Amniotic stem cell (primary cell): Measurements from ENCODE around the gene VTI1A.
"Not testable (repeated sequence)": the region's sequence is repeated elsewhere in the genome, so short reads cannot be mapped to it uniquely, and the experiment has no call there.

ENCODE experiments used
- DNase-seq: peaks from one replicate; lab custom pipeline; 2025; lab: John Stamatoyannopoulos, UW

Gene VTI1A

DNA sequence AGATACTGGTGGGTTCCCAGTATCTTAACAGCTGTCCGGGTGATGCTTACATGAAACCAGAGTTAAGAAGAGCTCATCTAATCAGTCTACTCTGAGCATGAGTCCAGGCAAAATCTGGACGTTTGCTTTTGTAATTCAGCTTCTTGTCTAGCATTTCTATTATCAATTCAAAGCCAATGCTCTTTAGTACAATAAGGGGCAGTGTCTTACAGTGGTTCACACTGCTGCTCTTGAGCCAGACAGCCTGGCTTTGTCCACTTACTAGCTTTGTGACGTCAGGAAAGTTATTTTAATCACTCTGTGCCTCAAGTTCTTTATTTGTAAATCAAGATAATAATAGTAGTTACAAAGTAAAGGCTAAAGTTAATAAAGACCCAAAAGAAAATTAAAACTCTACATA is 275.7 kb downstream of the VTI1A start:
- no peak for DNase-seq

DNA sequence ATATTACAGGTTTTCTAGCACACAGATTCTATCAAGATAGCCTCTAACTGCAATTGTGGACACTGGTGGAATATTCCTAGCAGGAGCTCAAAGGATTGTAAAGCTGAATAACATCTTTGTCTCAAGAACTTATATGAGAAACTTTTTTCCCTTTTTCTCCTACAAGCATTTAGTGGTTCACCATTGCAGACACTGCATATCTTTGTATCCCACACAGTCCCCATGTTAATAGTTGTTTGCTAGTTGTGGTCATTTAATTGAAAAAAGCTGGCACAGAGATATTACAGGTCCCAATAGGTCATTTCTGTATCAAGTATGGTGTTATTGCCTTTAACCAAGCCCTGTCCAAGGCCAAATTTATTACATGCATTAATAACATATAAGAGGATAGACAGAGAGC is 276.9 kb downstream of the VTI1A start:
- no peak for DNase-seq

DNA sequence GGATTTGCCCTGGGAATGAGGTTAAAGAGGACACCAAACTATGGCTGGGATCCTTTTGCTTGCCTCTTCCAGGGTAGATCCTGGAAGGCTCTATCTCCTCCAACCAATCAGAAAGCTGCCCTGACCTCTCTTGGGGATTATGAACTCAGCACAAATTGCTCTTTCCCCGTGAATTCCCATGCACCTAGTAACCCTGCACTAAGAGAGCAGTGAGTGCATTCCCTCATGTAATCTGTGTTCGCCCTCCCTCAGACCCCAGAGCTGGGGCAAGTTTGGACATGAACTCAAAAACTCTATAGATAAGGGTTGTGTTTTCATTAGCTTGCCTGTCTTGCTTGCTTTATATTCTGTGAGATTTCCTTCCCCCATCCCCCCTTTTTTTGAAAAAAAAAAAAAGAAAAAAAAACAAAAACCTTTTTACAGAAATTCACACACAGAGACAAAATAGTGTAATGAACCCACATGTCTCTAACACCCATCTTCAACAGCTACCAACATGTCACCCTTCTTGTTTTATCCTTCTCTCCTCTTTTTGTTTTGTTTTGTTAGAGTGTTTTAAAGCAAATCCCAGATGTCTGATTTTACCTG is 277.5 kb downstream of the VTI1A start:
- DNase-seq: no peak

DNA sequence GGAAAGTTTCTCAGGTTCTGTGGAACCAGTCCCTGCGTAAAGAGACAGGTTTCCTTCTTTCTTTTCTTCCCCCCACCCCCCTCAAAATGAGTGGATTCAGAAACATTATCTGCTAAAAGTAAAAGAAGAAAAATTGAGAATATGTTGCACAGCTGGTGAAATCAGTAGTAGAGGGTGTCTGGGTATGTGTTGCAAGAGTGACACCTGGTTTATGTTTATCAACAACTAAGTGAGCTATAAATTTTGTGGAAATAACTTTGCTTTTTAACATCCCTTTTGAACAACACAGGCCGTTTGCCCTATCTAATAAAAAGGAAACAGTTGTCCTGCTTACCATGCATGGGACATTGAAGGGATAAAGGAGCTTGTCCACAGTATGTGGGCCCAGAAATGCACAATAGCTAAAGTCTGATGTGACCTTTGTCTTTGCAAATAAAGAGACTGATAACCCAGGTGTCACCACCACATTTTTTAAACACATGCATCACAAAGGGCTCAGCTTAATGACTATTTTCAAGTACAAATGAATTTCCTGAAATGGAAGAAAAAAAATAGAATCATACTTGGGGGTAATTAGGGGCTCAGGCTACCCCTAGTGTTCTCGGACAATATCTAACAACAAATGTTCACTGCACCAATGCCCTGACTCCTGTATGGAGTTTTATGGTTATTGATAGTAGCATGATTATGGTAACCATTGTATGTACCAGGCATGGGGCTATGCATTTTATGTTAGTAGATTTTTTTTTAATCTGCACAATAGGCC is 281.3 kb downstream of the VTI1A start:
- DNase-seq: no peak

DNA sequence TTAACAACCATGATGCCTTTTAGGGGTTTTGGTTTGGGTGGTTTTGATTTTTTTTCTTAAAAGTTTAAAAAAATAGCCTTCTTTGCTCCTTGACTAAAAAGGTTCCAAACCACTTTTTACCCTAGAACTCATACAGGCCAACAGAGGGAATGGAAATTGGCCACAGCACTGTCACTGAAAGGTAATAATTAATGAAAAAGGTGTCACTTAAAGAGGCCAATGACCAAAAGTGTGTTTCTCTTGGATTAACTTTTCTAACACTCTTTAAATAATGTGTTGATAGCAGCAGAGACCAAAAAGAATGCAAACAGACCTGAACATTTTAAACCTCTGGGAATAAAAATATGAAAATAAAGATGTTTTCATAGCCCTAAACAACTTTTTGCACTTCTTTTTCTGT is 282.0 kb downstream of the VTI1A start:
- no peak for DNase-seq

DNA sequence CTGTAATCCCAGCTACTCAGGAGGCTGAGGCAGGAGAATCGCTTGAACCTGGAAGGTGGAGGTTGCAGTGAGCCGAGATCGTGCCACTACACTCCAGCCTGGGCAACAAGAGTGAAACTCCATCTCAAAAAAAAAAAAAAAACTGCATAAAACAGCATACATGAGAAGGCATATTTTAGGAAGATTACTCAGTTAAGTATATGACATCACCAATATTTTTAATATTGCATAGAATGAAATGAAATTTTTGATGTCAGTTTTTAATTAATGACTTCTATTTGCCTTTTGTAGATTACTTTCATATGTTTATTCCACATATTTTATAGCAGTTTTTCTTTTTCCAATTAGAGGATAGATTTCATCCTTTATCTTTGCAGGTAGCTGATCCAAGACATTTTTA is 284.4 kb downstream of the VTI1A start:
- DNase-seq: not testable (repeated sequence)

DNA sequence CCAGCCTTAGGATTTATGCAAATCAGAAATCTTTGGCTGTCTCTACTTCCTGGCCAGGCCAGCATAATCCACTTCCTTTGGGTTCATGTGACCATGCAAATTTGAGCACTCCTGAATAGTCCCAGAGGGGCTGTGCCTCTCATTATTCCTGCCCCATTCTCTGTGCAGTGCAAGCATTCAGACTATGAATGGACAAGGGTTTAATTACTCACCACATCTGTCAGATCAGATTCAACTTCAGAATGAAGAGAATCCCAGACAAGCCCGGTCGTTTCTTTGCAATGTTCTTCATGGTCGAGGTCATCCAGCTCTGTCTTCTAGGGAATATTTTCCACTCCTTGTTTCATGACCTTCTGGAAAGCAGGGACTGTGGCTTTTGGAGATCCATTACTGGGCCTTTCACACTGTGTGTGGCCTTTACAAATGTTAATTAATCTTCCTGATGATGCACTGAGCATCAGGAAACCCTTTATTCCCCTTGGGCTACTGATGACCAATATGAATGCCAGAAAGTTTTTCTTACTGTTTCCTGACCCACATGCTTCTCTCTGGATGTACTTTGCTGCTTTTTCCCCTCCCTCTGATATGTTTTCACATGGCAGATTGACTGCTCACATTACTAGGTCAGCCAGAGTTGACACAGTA is 285.4 kb downstream of the VTI1A start:
- no peak for DNase-seq

DNA sequence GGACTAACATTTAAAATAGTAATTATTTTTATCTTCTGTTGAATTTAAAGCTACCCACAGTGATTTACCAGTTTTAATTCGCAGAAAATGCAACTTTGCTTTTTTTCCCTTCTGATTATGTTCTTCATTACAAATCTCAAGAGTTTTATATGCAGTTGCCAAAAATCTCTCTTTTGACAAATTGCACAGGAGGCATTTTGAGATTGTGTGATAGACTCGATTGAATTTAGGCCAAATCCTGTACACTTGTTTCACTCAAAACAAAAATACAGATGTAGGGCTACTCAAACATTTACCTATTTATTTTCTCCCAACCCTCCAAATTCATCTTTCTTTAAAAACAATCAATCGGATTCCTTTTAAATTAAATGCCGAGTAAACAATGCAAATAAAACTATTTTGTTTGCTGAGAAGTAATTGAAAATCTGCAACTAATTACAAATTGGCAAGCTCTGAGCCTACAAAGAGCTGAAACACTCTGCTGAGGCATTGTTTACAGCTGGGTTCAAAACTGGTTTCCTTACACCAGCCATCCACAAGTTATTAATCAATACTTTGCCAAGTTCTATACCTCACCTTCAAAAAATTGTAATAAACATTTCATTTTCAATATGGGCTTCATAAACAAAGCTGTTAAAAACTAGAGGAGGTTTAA is 288.2 kb downstream of the VTI1A start:
- DNase-seq: no peak

DNA sequence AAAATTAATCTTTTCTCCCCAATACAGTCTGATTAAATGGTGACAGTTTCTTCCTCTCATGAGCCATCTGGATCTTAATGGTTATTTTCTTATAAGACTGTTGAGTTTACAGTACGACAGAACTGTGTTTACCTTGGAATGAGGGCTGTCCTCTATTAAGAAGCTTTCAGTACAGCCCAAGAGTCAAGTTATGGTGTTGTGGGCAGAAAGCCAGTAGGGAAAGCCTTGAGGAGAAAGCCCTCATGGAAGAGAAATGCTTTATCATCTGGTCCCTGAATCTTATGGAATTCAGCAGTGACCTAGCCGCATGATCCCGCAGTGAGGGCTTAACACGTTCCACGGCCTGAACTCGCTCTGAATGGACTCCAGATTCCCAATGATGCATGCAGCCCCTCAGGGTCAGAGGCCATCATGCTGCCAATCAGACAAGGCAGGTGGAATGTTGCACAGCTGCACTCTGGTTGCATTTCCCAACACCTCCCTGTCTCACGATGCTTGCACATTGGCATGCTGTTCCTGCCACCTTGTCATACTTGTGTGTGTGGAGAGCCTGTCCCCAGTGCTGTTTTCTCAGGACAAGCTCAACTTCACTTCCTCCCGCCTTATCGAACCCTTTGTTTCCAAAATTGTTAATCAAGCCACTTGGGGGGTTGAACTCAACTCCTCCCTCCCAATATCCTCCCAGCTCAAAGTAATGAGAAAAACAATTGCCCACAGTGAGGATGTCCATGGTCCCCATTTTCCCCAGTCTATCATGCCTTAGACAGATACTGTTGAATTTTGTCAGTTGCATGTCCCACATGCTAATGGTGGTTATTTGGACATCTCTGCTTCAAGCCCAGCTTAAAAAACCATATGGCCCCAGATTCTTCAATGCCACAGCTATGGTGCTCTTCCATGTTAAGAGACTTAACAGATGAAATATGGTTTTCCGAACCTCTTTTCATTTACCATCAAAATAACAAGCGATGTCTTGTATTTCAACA is 291.9 kb downstream of the VTI1A start:
- DNase-seq: no peak

DNA sequence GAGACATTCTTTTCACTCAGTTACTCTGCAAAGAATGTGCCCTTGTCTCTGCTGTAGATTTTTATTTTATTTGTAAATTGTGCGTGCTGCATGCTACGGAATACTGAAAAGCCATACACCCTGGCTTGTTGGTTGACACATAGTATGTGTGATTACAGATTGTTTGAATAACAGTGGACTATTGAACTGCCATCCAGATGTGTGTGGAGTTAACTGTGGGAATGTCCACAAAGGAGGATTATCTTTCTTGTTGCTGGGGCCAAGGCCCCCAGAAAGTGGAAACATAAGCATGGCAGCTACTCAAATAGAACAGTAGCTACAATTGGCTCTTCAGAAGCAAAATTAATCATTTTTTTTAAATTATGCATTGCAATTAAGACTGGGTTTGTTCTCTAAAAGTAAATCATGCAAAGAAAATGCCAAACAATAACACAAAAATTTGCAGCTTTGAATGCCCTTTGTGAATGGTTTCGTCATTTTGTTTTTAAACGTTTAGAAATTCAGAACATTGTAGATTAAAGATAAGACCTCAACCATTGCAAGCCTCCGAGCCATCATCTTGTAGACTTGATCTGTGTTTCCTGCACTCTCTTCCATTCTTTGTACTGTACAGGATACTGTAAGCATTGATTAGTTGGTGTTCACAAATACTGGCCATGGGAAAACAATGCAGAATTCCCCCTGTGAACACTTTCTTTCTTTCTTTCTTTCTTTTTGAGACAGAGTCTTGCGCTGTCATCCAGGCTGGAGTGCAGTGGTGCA is 292.8 kb downstream of the VTI1A start:
- DNase-seq: no peak

DNA sequence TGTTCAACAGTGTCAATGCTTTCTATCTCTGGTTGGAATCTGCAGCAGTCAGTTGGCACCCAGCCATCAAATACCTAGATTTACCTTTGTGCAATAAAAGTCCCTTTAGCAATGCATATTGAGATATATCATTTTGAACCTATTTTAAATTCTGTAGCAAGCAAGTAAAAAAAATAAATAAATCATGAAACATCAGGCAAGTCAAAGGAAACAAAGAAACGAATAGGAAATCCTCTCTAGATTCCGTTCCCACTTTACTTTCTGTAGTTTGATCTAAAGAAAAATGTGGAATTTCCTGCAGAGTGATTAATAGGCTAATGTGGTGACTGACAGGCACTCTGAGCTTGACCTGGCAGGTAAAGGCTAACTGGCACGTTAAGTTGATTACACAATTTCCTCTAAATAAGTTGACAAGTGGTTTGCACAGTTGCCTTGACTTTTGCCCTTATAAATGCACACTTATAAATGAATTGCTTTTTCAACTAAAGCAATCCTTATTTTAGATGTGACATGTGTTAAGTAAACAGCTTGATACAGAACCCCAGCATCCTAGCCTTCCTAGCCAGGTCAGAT is 294.9 kb downstream of the VTI1A start:
- DNase-seq: no peak

DNA sequence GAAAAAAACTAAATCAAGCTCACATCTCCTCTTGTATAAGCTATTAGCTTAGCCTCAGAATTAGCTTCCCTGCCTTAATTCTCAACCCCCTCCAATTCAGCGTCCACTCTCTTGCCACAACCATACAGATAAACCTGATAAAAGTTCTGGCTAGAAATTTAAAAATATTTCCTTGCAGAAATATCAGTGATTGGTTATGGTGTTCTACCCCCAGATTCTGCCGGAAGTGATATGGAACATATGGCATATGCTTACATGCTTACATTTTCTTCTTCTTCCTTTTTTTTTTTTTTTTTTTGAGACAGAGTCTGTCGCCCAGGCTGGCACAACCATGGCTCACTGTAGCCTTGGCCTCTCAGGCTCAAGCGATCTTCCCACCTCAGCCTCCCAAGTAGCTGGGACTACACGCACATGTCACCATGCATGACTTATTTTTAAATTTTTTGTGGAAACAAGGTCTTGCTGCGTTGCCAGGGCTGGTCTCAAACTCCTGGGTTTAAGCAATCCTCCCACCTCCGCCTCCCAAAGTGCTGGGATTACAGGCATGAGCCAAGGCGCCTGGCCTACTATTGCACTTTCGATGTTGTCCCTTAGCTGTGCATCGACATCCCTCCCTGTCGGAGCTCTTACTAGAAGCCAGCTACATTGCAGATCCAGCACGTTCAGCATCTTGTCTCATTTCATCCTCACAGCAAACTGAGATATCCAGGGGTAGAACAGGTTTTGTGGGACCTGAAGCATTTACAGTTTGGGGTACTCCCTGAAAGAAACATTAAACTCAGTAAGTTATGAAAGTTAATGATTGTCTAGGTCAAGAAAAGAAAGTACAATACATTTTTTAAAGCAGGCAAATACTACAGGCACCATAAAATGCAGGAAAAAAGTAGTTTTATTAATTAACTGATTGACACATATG is 297.4 kb downstream of the VTI1A start:
- DNase-seq: no peak

DNA sequence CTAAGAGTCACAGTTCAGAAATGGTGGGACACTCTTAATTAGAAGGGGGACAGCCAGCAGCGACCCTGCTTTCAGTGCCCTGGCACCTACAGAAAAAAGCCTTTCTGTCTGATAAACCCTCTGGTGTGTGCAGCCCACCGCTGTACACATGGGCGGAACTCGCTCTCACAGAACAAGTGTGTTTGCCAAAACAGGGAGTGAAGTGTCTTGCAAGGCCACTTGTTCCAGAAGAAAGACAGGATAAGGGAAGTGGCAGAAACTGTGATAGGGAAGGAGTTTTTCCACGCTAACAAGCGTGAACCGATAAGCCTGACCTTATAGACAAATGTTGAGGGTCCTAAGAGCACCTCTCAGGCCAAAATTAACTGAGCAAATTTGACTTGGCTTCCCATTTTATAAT is 299.3 kb downstream of the VTI1A start:
- no peak for DNase-seq

DNA sequence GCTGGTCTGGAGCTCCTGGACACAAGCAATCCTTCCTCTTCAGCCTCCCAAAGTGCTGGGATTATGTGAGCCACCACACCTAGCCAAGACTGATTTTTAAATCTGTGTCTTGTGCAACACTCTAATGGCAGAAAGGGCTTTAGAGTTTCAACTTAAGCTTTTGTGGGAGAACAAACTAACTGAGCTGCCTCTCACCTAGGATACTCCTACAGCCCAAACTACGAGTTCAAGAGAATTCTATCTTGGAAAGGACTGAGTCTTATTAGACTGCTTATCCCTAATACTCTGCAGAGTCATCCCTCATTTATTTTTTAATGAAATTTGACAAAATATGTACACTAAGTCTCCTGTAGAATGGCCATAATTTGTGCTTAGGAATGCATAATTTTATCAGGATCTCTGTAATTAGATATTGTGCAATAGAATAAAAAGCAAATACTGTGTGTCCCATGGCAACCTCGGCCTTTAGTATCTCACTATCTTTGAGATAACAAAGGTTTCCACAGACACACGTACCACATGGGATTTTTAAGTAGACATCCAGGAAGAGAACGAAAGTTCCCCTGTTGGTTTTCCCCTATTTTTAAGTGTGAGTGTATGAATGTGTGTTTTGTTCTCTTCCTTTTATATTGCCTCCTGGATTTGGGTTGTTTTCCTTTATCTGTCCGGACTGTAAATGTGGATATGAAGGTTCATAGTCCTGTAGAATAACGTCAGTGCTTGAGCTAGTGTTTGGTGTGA is 303.6 kb downstream of the VTI1A start:
- DNase-seq: no peak

DNA sequence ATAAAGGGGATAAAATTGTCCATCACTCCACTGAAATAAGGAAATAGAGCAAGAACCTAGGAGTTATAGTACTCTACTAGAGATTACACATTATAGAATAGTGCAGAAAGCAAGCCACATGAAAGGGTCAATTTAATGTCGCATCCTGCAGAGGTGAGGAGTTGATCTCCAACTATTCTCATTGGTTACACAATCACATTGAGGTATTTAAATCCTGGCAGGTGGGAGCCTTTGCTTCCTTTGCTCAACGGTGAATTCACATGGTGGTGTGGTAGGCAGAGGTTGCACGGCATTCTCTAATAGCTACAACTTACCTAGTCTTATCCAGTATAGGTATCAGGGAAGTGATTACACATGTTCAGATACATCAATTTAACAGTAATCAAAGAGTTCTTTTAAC is 304.6 kb downstream of the VTI1A start:
- no peak for DNase-seq

DNA sequence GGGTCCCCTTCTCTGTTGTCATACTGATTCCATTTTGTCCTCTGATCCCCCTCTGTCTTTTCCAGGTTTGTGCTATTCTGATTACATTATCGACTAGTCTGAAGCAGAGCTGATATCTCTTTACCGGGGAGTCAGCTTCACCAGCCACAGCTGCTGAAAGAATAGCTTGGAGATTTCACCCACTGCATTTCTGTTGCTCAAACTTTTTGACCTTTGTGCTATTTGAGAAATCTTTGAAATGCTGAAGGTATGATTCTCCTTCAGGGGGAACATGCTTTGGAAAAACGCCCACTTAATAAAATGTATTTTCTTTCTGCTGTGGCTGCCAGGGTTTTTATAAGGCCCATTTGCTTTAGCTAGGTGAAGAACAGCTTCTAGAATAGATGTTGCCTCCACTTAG is 305.3 kb downstream of the VTI1A start:
- DNase-seq: no peak

DNA sequence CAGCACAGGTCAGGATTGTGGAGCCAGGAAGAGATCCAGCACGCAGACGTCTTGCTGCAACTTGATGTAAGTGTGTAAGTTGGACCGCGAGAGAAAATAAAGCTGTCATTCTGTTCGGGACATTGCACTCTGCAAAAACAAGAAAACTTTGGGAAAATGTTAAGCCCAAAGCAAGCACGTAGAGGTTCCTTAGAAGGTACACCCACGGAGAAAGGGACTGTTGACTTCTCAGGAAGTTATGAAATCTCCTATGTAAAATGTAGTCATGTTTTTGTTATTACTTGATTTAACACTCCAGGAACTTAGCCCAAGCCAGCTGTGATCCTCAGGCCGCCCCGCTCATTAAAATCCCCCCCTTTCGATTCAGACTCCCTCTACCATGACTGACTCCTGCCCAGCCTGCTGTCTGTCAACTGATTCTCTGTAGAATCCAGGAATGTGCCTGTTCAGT is 307.0 kb downstream of the VTI1A start:
- no peak for DNase-seq

DNA sequence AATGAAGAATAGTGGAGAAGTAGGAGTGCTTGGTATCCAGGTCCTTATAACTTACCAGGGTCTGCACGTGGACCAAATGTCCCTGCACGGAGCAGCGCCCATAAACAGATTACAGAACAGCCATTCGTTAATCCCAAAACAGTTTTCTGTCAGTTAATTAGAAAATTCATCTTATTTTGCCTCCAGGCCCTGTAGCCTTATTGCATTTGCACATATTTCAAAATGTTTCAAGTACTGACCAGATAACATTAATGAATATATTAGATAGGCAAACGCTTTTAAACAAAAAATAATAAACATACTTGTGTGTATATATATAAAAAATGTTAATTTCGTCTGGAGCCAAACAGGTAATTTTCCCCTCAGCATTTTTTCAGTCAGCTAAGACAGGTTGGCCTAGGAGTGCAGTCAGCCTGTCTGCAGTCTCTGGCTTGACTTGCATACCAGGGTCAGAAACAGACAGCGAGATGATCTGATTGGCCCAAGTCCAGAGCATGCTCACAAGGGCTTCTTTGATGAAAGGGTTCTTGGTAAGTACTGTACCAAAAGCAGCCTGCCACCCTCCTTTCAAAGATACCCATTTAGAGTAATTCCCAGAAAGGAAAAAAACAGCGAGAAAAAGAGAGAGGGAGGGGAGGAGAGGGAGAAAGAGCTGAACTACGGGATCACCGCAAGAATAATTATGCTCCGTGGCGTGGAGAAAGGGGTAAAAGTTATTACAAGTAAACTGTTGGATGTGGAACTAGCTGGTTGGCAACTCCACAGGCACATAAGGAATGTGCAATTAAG is 308.6 kb downstream of the VTI1A start:
- DNase-seq: no peak
